HCT116 (cell line): ENCODE data around the gene MYBL2. TPM values are rescaled to one million over a fixed set of nuclear protein-coding genes. Genes with fewer than 3 reads are reported as not detected.

Experiments
- ATAC-seq: fragments of 200-7000 bp; cut with Tn5 transposase; 2 replicates; pipeline ENCODE4 v1.9.1; 2020; ENCODE audit warnings: mild to moderate bottlenecking, moderate library complexity
- BruUV-seq: library from RNA; stranded (reverse); fragments of 400-500 nt; replicated peaks from 2 replicates; lab custom pipeline; 2021; lab: Mats Ljungman, UMichigan
- CTCF ChIA-PET: fragments of 300-600 bp; sonication (Branson Sonifier 250); formaldehyde crosslinking; loops from one replicate; lab custom pipeline; 2021; ENCODE audit warnings: antibody characterized with exemption; lab: Charles Lee
- POLR2A ChIA-PET: fragments of 300-600, 350-600 bp; sonication (Branson Sonifier 250); formaldehyde crosslinking; loops from one replicate; lab custom pipeline; 2021; ENCODE audit warnings: antibody characterized with exemption; lab: Charles Lee
- RAD21 ChIA-PET, 2 experiments: fragments of 300-600 bp; sonication (Branson Sonifier 250); formaldehyde crosslinking; loops; one replicate each; lab custom pipeline; 2023; ENCODE audit warnings: low total read pairs in 2 of 2; ENCODE audit not compliant: uncharacterized antibody in 2 of 2, unreplicated experiment in 2 of 2, low non-redundant PET in 1 of 2; lab: Charles Lee
- DNase-seq: peaks from one replicate; pipeline ENCODE4 v3.0.0-alpha.2; 2010; ENCODE audit warnings: low read depth, low spot score
- H2AFZ ChIP-seq: fragments of 200-600 bp; shearing (Covaris generic), sonication (generic); 2 replicates; pipeline ENCODE4 v1.6.1; 2017; ENCODE audit warnings: low read depth, mixed run types, mixed read lengths, antibody characterized with exemption, low read length; ENCODE audit not compliant: poor library complexity, severe bottlenecking
- H3K27ac ChIP-seq: 2 replicates; pipeline ENCODE4 v1.5.1; 2012; ENCODE audit warnings: low read depth, low read length
- H3K27me3 ChIP-seq: fragments of 200-600 bp; sonication (generic); 2 replicates; pipeline ENCODE4 v1.6.1; 2016; ENCODE audit warnings: mixed run types, low read length, mixed read lengths; ENCODE audit not compliant: insufficient read depth
- H3K36me3 ChIP-seq, 2 experiments: fragments of 200-500 bp in 1 of 2; fragments of 200-600 bp in 1 of 2; sonication (Bioruptor generic) in 1 of 2; sonication (generic) in 1 of 2; 2 replicates each; pipeline versions ENCODE4 v1.5.1 to v1.6.1; 2014 to 2016; ENCODE audit warnings: low read length in 2 of 2, inconsistent platforms in 1 of 2, mixed read lengths in 1 of 2, mixed run types in 1 of 2; ENCODE audit not compliant: insufficient read depth in 2 of 2, control insufficient read depth in 1 of 2
- H3K4me1 ChIP-seq, 2 experiments: fragments of 200-600 bp in 1 of 2; sonication (generic) in 1 of 2; 2 replicates each; pipeline versions ENCODE4 v1.5.1 to v1.6.1; 2012 to 2017; ENCODE audit warnings: low read length in 2 of 2, inconsistent platforms in 1 of 2, mild to moderate bottlenecking in 1 of 2, mixed read lengths in 1 of 2, mixed run types in 1 of 2, moderate library complexity in 1 of 2; ENCODE audit not compliant: insufficient read depth in 2 of 2, control insufficient read depth in 1 of 2
- H3K4me2 ChIP-seq: fragments of 200-600 bp; sonication (generic); 2 replicates; pipeline ENCODE4 v1.6.1; 2017; ENCODE audit warnings: mixed run types, low read length, mixed read lengths
- H3K4me3 ChIP-seq, 2 experiments: fragments of 200-600 bp in 1 of 2; sonication (generic) in 1 of 2; replicated peaks in 1 of 2; 2 replicates each; pipeline ENCODE4 v1.5.1; 2011 to 2016; ENCODE audit warnings: low read length in 2 of 2, control low read depth in 1 of 2, low read depth in 1 of 2, mild to moderate bottlenecking in 1 of 2, mixed read lengths in 1 of 2, mixed run types in 1 of 2
- H3K79me2 ChIP-seq: fragments of 200-600 bp; sonication (generic); 2 replicates; pipeline ENCODE4 v1.6.1; 2017; ENCODE audit warnings: mild to moderate bottlenecking, mixed run types, low read length, moderate library complexity, mixed read lengths; ENCODE audit not compliant: insufficient read depth
- H3K9ac ChIP-seq: fragments of 200-600 bp; sonication (generic); 2 replicates; pipeline ENCODE4 v1.6.1; 2016; ENCODE audit warnings: low read length, mixed read lengths
- H3K9me2 ChIP-seq: fragments of 200-600 bp; sonication (generic), shearing (Covaris generic); 2 replicates; pipeline ENCODE4 v1.6.1; 2017; ENCODE audit warnings: mixed run types, mild to moderate bottlenecking, moderate library complexity; ENCODE audit not compliant: insufficient read depth
- H3K9me3 ChIP-seq, 2 experiments: fragments of 200-500 bp in 1 of 2; fragments of 200-600 bp in 1 of 2; sonication (Bioruptor generic) in 1 of 2; sonication (generic) in 1 of 2; 2 replicates each; pipeline ENCODE4 v1.6.1; 2014 to 2017; ENCODE audit warnings: low read length in 2 of 2, mixed read lengths in 2 of 2, inconsistent platforms in 1 of 2, low read depth in 1 of 2, mild to moderate bottlenecking in 1 of 2, mixed run types in 1 of 2, moderate library complexity in 1 of 2; ENCODE audit not compliant: control insufficient read depth in 1 of 2, insufficient read depth in 1 of 2
- H4K20me1 ChIP-seq: fragments of 200-600 bp; sonication (generic), shearing (Covaris generic); 2 replicates; pipeline ENCODE4 v1.6.1; 2017; ENCODE audit warnings: mixed run types, mild to moderate bottlenecking, moderate library complexity; ENCODE audit not compliant: insufficient read depth
- CEBPB ChIP-seq: IDR thresholded peaks from 2 replicates; pipeline ENCODE4 v1.6.1; 2012; ENCODE audit warnings: low read depth
- ELF1 ChIP-seq: IDR thresholded peaks from 2 replicates; pipeline ENCODE4 v1.6.1; 2012; ENCODE audit warnings: low read depth, borderline replicate concordance
- JUND ChIP-seq: IDR thresholded peaks from 2 replicates; pipeline ENCODE4 v1.6.1; 2012
- POLR2A ChIP-seq: IDR thresholded peaks from 2 replicates; pipeline ENCODE4 v1.7.0; 2011; ENCODE audit warnings: borderline replicate concordance; ENCODE audit not compliant: insufficient read depth, insufficient read length; ENCODE audit errors: extremely low read depth
- POLR2AphosphoS5 ChIP-seq: IDR thresholded peaks from 2 replicates; pipeline ENCODE4 v1.6.1; 2011; ENCODE audit warnings: mild to moderate bottlenecking, low read depth, low read length, moderate library complexity
- SIN3A ChIP-seq: IDR thresholded peaks from 2 replicates; pipeline ENCODE4 v1.6.1; 2012; ENCODE audit warnings: low read depth
- TCF7L2 ChIP-seq: IDR thresholded peaks from 2 replicates; pipeline ENCODE4 v1.7.0; 2011; ENCODE audit warnings: borderline replicate concordance, inconsistent platforms; ENCODE audit not compliant: insufficient read depth, insufficient read length; ENCODE audit errors: extremely low read depth
- YY1 ChIP-seq: IDR thresholded peaks from 2 replicates; pipeline ENCODE4 v1.6.1; 2011; ENCODE audit warnings: low read length, low read depth, moderate library complexity, mild to moderate bottlenecking; ENCODE audit not compliant: insufficient replicate concordance; ENCODE audit errors: extremely low read depth
- ZNF274 ChIP-seq: fragments of 200-500 bp; sonication (Bioruptor generic); IDR thresholded peaks from 2 replicates; pipeline ENCODE4 v1.6.1; 2014; ENCODE audit warnings: mild to moderate bottlenecking, low read depth, low read length, inconsistent platforms
- intact Hi-C: fragments of 100-400 bp; cut with micrococcal nuclease; formaldehyde crosslinking; loops from 2 replicates; pipeline ENCODE4 v1.10.0; 2022
- total RNA-seq: library from RNA; stranded (reverse); gene quantifications from one replicate; pipeline ENCODE4 v1.2.1, GENCODE V29; 2021; ENCODE audit not compliant: unreplicated experiment
- TF ChIP-seq, protein P1 (sequence below), 3 experiments: fragments of 200-600 bp in 1 of 3; sonication (generic) in 1 of 3; IDR thresholded peaks in 2 of 3; conservative IDR thresholded peaks in 1 of 3; 2 replicates each; pipeline ENCODE4 v1.5.1; 2012 to 2017; ENCODE audit warnings: low read depth in 2 of 3, low read length in 2 of 3, antibody characterized with exemption in 1 of 3, borderline replicate concordance in 1 of 3, control low read depth in 1 of 3, mild to moderate bottlenecking in 1 of 3, mixed read lengths in 1 of 3, mixed run types in 1 of 3, moderate library complexity in 1 of 3; ENCODE audit not compliant: insufficient read depth in 1 of 3
- TF ChIP-seq, protein P2 (sequence below): IDR thresholded peaks from 2 replicates; pipeline ENCODE4 v1.6.1; 2012; ENCODE audit warnings: low read depth

MYBL2 gene
- total RNA-seq, 1 experiment from 2014 or later = 92.1 TPM

DNA sequence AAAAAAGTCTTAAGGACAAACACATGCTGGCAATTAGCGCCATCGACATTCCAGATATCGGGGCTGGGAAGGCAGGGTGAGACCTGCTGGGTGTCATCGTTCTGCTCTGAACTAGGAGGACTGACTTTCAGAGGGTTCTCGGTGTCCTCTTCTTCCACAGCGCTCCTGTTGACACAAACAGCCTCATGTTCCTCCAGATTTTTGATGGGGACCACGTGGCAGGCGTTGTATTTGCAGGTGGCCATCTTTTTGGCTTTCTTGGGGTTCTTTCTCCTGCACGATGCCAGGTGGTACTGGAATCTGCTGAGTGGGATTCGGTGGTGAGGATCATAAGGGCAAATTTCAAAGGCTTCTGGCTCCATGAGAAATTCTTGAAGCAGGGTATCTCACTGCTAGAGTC, 59.4 kb downstream of the MYBL2 start:
- TF ChIP-seq, protein P1, sequence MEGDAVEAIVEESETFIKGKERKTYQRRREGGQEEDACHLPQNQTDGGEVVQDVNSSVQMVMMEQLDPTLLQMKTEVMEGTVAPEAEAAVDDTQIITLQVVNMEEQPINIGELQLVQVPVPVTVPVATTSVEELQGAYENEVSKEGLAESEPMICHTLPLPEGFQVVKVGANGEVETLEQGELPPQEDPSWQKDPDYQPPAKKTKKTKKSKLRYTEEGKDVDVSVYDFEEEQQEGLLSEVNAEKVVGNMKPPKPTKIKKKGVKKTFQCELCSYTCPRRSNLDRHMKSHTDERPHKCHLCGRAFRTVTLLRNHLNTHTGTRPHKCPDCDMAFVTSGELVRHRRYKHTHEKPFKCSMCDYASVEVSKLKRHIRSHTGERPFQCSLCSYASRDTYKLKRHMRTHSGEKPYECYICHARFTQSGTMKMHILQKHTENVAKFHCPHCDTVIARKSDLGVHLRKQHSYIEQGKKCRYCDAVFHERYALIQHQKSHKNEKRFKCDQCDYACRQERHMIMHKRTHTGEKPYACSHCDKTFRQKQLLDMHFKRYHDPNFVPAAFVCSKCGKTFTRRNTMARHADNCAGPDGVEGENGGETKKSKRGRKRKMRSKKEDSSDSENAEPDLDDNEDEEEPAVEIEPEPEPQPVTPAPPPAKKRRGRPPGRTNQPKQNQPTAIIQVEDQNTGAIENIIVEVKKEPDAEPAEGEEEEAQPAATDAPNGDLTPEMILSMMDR (IDR thresholded peaks at IDR 0.05 in 2 of 3, conservative IDR thresholded peaks at IDR 0.05 in 1 of 3; ENCODE audit: borderline replicate concordance in 1 of 3, insufficient read depth in 1 of 3, low read depth in 2 of 3, low read length in 2 of 3) = no peak
- TF ChIP-seq SIN3A (no peak), CEBPB (no peak), YY1 (no peak), ELF1 (no peak), JUND (no peak), POLR2A (no peak), POLR2AphosphoS5 (no peak), TCF7L2 (no peak), ZNF274 (no peak)
- TF ChIP-seq, protein P2, sequence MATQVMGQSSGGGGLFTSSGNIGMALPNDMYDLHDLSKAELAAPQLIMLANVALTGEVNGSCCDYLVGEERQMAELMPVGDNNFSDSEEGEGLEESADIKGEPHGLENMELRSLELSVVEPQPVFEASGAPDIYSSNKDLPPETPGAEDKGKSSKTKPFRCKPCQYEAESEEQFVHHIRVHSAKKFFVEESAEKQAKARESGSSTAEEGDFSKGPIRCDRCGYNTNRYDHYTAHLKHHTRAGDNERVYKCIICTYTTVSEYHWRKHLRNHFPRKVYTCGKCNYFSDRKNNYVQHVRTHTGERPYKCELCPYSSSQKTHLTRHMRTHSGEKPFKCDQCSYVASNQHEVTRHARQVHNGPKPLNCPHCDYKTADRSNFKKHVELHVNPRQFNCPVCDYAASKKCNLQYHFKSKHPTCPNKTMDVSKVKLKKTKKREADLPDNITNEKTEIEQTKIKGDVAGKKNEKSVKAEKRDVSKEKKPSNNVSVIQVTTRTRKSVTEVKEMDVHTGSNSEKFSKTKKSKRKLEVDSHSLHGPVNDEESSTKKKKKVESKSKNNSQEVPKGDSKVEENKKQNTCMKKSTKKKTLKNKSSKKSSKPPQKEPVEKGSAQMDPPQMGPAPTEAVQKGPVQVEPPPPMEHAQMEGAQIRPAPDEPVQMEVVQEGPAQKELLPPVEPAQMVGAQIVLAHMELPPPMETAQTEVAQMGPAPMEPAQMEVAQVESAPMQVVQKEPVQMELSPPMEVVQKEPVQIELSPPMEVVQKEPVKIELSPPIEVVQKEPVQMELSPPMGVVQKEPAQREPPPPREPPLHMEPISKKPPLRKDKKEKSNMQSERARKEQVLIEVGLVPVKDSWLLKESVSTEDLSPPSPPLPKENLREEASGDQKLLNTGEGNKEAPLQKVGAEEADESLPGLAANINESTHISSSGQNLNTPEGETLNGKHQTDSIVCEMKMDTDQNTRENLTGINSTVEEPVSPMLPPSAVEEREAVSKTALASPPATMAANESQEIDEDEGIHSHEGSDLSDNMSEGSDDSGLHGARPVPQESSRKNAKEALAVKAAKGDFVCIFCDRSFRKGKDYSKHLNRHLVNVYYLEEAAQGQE = no peak
- H2AFZ ChIP-seq = no peak overlapping the region
- ATAC-seq = no peak
- no peaks in the 10 kb centered on the region for H3K4me1 ChIP-seq
- H3K4me2 ChIP-seq = no peak overlapping the region
- no peak overlapping the region for H3K27ac ChIP-seq
- no peaks in the 10 kb centered on the region for H3K79me2 ChIP-seq
- ChIA-PET CTCF (no interaction called here), RAD21 (no interaction called here), POLR2A (no interaction called here)
- DNase-seq = no peak
- H4K20me1 ChIP-seq = no peaks in the 10 kb centered on the region
- no peaks in the 10 kb centered on the region for H3K36me3 ChIP-seq
- no TSS peak for BruUV-seq
- no peaks in the 10 kb centered on the region for H3K9me3 ChIP-seq
- no peak overlapping the region for H3K9ac ChIP-seq
- intact Hi-C loops = no loop called here
- H3K4me3 ChIP-seq = no peak overlapping the region
- H3K27me3 ChIP-seq = no peaks in the 10 kb centered on the region
- H3K9me2 ChIP-seq = no peaks in the 10 kb centered on the region
